Right hindlimb (tissue), 1 donor: ENCODE measurements around the gene WNT1.
A peak's percentile ranks its signal among the peaks of the same experiment; 100 is the strongest.

Experiments
- DNase-seq: peaks from one replicate; pipeline ENCODE4 v3.0.0-alpha.2; 2018

Gene WNT1

GRCh38 chr12:48978291-48978740 lies at the start of gene WNT1:
Gene WNT1 (plus strand): TSS chr12:48978322. CDS start chr12:48978651, 329 bp downstream.
- DNase-seq: no peak

- DNase-seq: no peak
Measured at GRCh38 chr12:48929551-48929950, 48.6 kb upstream of the WNT1 start.

- no peak for DNase-seq
Measured at GRCh38 chr12:48930475-48930874, 47.6 kb upstream of the WNT1 start.

GRCh38 chr12:48932878-48933277 lies 45.2 kb upstream of the WNT1 start:
- no peak for DNase-seq

GRCh38 chr12:48933664-48934311 lies 44.3 kb upstream of the WNT1 start:
- no peak for DNase-seq

- DNase-seq: no peak
Measured at GRCh38 chr12:48934312-48934706, 43.8 kb upstream of the WNT1 start.

GRCh38 chr12:48936379-48936979 lies 41.6 kb upstream of the WNT1 start:
- DNase-seq: peak; percentile 77

- DNase-seq: no peak
Measured at GRCh38 chr12:48937170-48937569, 41.0 kb upstream of the WNT1 start.

GRCh38 chr12:48938805-48939204 lies 39.3 kb upstream of the WNT1 start:
- DNase-seq: no peak

- no peak for DNase-seq
Measured at GRCh38 chr12:48940181-48940580, 37.9 kb upstream of the WNT1 start.

GRCh38 chr12:48943221-48943620 lies 34.9 kb upstream of the WNT1 start:
- no peak for DNase-seq

- no peak for DNase-seq
Measured at GRCh38 chr12:48946205-48946604, 31.9 kb upstream of the WNT1 start.

GRCh38 chr12:48946943-48947342 lies 31.2 kb upstream of the WNT1 start:
- no peak for DNase-seq

GRCh38 chr12:48947727-48948126 lies 30.4 kb upstream of the WNT1 start:
- no peak for DNase-seq

GRCh38 chr12:48952691-48953090 lies 25.4 kb upstream of the WNT1 start:
- DNase-seq: no peak

GRCh38 chr12:48954061-48954460 lies 24.1 kb upstream of the WNT1 start:
- DNase-seq: no peak

- no peak for DNase-seq
Measured at GRCh38 chr12:48954841-48955501, 23.2 kb upstream of the WNT1 start.

GRCh38 chr12:48956279-48957140 lies 21.6 kb upstream of the WNT1 start:
- DNase-seq: peak; percentile 96

GRCh38 chr12:48957141-48958048 lies 20.7 kb upstream of the WNT1 start, which contains the start of gene ARF3:
Gene ARF3 (minus strand): TSS chr12:48957487. CDS start chr12:48941095, 16,392 bp downstream.
- DNase-seq: peak; percentile 97

GRCh38 chr12:48958049-48958388 lies 20.1 kb upstream of the WNT1 start:
- no peak for DNase-seq

GRCh38 chr12:48960834-48961233 lies 17.3 kb upstream of the WNT1 start:
- no peak for DNase-seq

GRCh38 chr12:48961331-48961730 lies 16.8 kb upstream of the WNT1 start:
- DNase-seq: no peak
